BLaER1 (cell line): ENCODE data around the gene RFTN1.

ENCODE experiments used
- H3K27ac ChIP-seq: shearing (Covaris generic); formaldehyde crosslinking; 2 replicates; pipeline ENCODE4 v1.8.1; 2022
- H3K27me3 ChIP-seq: shearing (Covaris generic); formaldehyde crosslinking; 2 replicates; pipeline ENCODE4 v1.8.1; 2022
- H3K36me3 ChIP-seq: shearing (Covaris generic); formaldehyde crosslinking; 2 replicates; pipeline ENCODE4 v1.8.1; 2022
- H3K4me1 ChIP-seq: shearing (Covaris generic); formaldehyde crosslinking; 2 replicates; pipeline ENCODE4 v1.8.1; 2022
- H3K4me2 ChIP-seq: shearing (Covaris generic); formaldehyde crosslinking; 2 replicates; pipeline ENCODE4 v1.8.1; 2022
- H3K4me3 ChIP-seq: shearing (Covaris generic); formaldehyde crosslinking; 2 replicates; pipeline ENCODE4 v1.8.1; 2022
- H3K9ac ChIP-seq: shearing (Covaris generic); formaldehyde crosslinking; 2 replicates; pipeline ENCODE4 v1.8.1; 2022
- H3K9me3 ChIP-seq: shearing (Covaris generic); formaldehyde crosslinking; 2 replicates; pipeline ENCODE4 v1.8.1; 2022
- H4K20me1 ChIP-seq: shearing (Covaris generic); formaldehyde crosslinking; 2 replicates; pipeline ENCODE4 v1.8.1; 2022
- Cebpa-rat ChIP-seq: shearing (Covaris generic); IDR thresholded peaks from 2 replicates; pipeline ENCODE4 v1.8.1; 2022

RFTN1 gene

DNA sequence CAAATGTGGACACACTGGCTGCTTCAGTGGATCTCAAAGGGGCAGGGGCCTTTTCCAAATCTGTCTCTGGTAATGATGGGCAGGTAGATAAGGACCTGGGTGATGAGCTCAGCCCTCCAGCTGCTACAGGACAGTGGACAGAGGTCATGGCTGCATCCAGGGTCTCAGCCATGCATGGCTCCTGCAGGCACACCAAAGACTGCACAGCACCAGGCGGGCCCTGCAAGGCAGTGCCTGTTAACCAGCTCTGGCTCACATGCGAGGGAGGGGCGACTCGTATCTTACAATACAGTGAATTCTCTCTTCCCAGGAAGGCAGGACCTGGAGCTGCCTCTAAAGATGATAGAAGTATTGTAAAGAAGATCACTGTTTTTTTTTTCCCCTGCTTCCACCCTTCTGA is 189.8 kb downstream of the RFTN1 start:
- Histone ChIP-seq H3K27me3 (no peaks in the 10 kb centered on the region), H4K20me1 (peaks cover 59% of the 10 kb centered on the region), H3K4me3 (no peak overlapping the region), H3K27ac (no peak overlapping the region), H3K36me3 (peaks cover 94% of the 10 kb centered on the region), H3K9ac (no peak overlapping the region), H3K4me1 (no peaks in the 10 kb centered on the region), H3K4me2 (no peak overlapping the region), H3K9me3 (no peaks in the 10 kb centered on the region)
- no peak for TF ChIP-seq Cebpa-rat

GRCh38 chr3:16322189-16322588 is 191.3 kb downstream of the RFTN1 start:
- no peaks in the 10 kb centered on the region for H3K4me1 ChIP-seq

DNA sequence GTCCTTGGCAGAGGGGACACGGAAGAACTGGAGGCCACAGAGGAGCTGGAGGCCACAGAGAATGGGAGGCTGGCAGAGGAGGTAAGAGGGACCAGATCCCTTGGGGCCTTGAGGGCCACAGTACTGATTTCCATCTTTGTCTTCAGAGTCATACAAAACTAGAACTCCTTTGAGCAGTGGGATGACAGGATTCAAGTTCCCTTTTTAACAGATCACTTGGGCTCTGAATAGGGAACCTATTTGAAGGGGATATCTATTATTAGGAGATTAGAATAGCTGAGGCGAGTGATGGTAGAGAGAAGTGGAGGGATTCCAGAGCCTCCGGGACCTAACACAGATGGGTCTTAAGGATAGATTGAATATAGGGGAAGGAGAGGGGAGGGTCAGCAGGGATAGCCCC is 192.8 kb downstream of the RFTN1 start:
- Histone ChIP-seq H3K27ac (no peak overlapping the region), H3K9ac (no peak overlapping the region), H4K20me1 (peaks cover 63% of the 10 kb centered on the region), H3K4me1 (no peaks in the 10 kb centered on the region), H3K4me2 (no peak overlapping the region), H3K9me3 (no peaks in the 10 kb centered on the region), H3K27me3 (no peaks in the 10 kb centered on the region), H3K36me3 (peaks cover 99% of the 10 kb centered on the region), H3K4me3 (no peak overlapping the region)
- no peak for TF ChIP-seq Cebpa-rat

More at GRCh38 chr3:16322189-16322588, 191.3 kb downstream of the RFTN1 start:
- H3K27me3 ChIP-seq, result no peaks in the 10 kb centered on the region
- H3K4me2 ChIP-seq, result no peak overlapping the region
- no peak overlapping the region for H3K4me3 ChIP-seq
- no peaks in the 10 kb centered on the region for H3K9me3 ChIP-seq
- peaks cover 60% of the 10 kb centered on the region for H4K20me1 ChIP-seq
- TF ChIP-seq Cebpa-rat, result no peak
- H3K27ac ChIP-seq, result no peak overlapping the region
- peaks cover 98% of the 10 kb centered on the region for H3K36me3 ChIP-seq
- no peak overlapping the region for H3K9ac ChIP-seq

- no peak overlapping the region for H3K9ac ChIP-seq
- H3K4me1 ChIP-seq, result no peaks in the 10 kb centered on the region
- peaks cover 59% of the 10 kb centered on the region for H4K20me1 ChIP-seq
- peaks cover 99% of the 10 kb centered on the region for H3K36me3 ChIP-seq
- H3K27me3 ChIP-seq, result no peaks in the 10 kb centered on the region
- TF ChIP-seq Cebpa-rat, result no peak
- H3K9me3 ChIP-seq, result no peaks in the 10 kb centered on the region
- no peak overlapping the region for H3K27ac ChIP-seq
- no peak overlapping the region for H3K4me2 ChIP-seq
- no peak overlapping the region for H3K4me3 ChIP-seq
These were observed 193.8 kb downstream of the RFTN1 start for GRCh38 chr3:16319723-16320122.

DNA sequence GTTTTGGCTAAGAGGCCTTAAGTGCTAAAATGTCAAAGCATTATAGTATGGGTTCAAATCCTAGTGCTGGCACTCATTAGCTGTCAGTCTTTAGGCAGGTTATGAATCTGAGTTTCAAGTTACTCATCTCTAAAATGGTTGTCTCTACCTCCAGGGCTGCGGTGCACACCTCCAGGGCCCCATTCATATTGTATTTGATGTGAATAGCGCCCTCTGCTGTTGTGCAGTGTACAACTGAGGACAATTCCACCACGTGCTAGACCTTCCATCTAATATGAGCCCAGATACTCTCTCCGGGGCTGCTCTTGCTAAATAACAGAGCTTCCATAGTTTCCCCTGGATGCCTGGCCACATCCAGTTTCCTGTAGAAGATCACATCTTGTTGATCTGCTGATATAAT is 194.2 kb downstream of the RFTN1 start:
- no peaks in the 10 kb centered on the region; the same call in 1 of the 2 replicates for H3K4me1 ChIP-seq
- no peak for TF ChIP-seq Cebpa-rat
- no peak overlapping the region for H3K4me3 ChIP-seq
- H3K27ac ChIP-seq, result no peak overlapping the region
- peaks cover 63% of the 10 kb centered on the region for H4K20me1 ChIP-seq
- no peak overlapping the region for H3K4me2 ChIP-seq
- no peaks in the 10 kb centered on the region for H3K27me3 ChIP-seq
- peaks cover 98% of the 10 kb centered on the region for H3K36me3 ChIP-seq
- H3K9ac ChIP-seq, result no peak overlapping the region
- H3K9me3 ChIP-seq, result no peaks in the 10 kb centered on the region

DNA sequence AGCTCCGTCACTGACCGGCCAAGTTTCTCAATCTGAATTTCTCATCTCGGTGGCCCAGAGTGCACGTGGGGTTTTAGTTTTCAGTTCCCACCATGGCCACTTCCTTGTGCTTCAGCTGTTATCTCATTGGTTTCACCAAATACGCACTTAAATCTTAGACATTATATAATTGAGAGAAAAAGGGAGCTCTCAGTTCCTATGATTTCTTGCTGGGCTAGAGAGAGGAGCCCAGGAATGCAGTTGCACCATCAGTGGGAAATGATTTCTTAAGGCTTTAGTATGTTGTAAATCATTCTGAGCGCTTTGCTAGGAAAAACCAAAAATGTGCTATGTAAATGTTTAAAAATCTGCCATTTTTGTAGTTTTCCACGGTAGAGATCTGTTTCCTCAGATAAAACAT is 195.3 kb downstream of the RFTN1 start:
- Histone ChIP-seq H3K9ac (no peak overlapping the region), H3K4me3 (no peak overlapping the region), H4K20me1 (peaks cover 74% of the 10 kb centered on the region), H3K36me3 (peaks cover 98% of the 10 kb centered on the region), H3K4me2 (no peak overlapping the region), H3K4me1 (no peaks in the 10 kb centered on the region; the same call in 1 of the 2 replicates), H3K9me3 (no peaks in the 10 kb centered on the region), H3K27ac (no peak overlapping the region), H3K27me3 (no peaks in the 10 kb centered on the region)
- no peak for TF ChIP-seq Cebpa-rat

DNA sequence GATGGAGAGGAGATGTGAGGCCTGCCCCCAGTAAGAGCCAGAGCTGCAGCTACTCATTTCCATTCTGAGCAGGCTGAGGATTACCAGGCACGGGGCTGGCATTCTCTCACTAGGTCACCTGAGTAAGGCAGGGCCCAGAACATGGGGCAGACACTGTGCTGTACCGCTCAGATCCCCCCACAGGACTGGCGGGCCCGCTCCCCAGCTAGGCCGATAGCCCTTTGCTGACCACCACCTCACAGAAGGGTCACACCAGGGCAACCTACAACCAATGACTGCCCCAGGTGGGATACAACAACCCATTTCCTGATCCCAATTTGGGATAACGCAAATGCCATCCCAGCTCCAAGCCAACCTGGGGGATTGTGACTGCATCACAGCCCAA is 195.9 kb downstream of the RFTN1 start:
- H3K4me2 ChIP-seq, result no peak overlapping the region
- TF ChIP-seq Cebpa-rat, result no peak
- peaks cover 5% of the 10 kb centered on the region for H3K4me1 ChIP-seq
- peaks cover 79% of the 10 kb centered on the region for H4K20me1 ChIP-seq
- no peak overlapping the region for H3K9ac ChIP-seq
- H3K27ac ChIP-seq, result no peak overlapping the region
- H3K36me3 ChIP-seq, result peaks cover 95% of the 10 kb centered on the region
- no peak overlapping the region for H3K4me3 ChIP-seq
- H3K27me3 ChIP-seq, result no peaks in the 10 kb centered on the region
- no peaks in the 10 kb centered on the region for H3K9me3 ChIP-seq

GRCh38 chr3:16316847-16317560 is 196.5 kb downstream of the RFTN1 start:
- Histone ChIP-seq H3K9me3 (no peaks in the 10 kb centered on the region), H3K9ac (no peak overlapping the region), H3K4me3 (no peak overlapping the region), H4K20me1 (peaks cover 82% of the 10 kb centered on the region), H3K27ac (no peak overlapping the region), H3K36me3 (peaks cover 89% of the 10 kb centered on the region), H3K27me3 (no peaks in the 10 kb centered on the region), H3K4me1 (peaks cover 10% of the 10 kb centered on the region), H3K4me2 (no peak overlapping the region)
- TF ChIP-seq Cebpa-rat, result no peak

DNA sequence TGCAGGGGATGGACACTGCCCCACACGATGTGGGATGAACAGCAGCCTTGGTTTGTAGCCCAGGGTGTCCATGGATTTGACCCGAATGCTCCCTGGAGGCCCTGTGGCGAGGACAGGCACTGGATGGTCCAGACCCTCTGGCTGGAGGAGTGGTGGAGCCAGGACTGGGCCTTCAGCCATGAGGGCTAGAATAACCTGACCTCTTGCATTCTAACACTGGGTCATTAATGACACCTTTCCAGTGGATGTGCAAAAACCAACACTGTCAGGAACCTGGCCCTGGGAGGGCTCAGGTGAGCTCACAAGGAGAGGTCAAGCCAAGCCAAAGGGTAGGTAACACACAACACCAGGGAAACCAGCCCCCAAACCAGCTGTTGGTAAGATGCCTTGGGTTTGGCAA is 197.1 kb downstream of the RFTN1 start:
- no peak overlapping the region for H3K27ac ChIP-seq
- H3K4me3 ChIP-seq, result no peak overlapping the region
- peaks cover 16% of the 10 kb centered on the region for H3K4me1 ChIP-seq
- no peak overlapping the region for H3K9ac ChIP-seq
- H4K20me1 ChIP-seq, result peaks cover 82% of the 10 kb centered on the region
- no peak overlapping the region for H3K4me2 ChIP-seq
- H3K27me3 ChIP-seq, result no peaks in the 10 kb centered on the region
- H3K9me3 ChIP-seq, result no peaks in the 10 kb centered on the region
- H3K36me3 ChIP-seq, result peaks cover 83% of the 10 kb centered on the region
- no peak for TF ChIP-seq Cebpa-rat

GRCh38 chr3:16315623-16316022 is 197.9 kb downstream of the RFTN1 start:
- H3K4me3 ChIP-seq, result no peak overlapping the region
- H4K20me1 ChIP-seq, result peaks cover 77% of the 10 kb centered on the region
- peaks cover 75% of the 10 kb centered on the region for H3K36me3 ChIP-seq
- no peaks in the 10 kb centered on the region for H3K27me3 ChIP-seq
- no peak for TF ChIP-seq Cebpa-rat
- H3K4me2 ChIP-seq, result no peak overlapping the region
- H3K9me3 ChIP-seq, result no peaks in the 10 kb centered on the region
- H3K9ac ChIP-seq, result no peak overlapping the region
- H3K27ac ChIP-seq, result no peak overlapping the region
- peaks cover 20% of the 10 kb centered on the region for H3K4me1 ChIP-seq
